ENCODE results near the gene ZBTB47.

DNA sequence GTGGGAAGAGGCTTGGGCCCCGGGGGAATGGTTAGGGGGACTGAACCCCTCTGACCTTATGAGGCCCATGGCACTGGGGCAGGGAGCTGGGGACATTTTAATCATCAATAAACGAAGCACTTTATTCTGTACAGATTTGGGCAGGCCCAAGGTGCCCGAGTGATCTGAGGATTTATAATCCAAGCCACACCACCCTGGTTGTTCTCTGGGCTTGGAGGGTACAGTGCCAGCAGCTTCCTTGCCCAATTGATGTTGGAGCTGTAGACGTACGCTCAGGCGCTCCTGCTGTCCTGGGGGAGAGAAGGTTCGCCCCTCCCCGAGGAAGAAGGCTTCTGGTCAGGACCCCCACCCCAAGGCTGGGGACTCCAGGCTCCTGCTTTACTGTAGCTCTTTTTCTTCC is 12.5 kb downstream of the ZBTB47 start:
- TF ChIP-seq POLR2A (IDR thresholded peaks at IDR 0.05), result no peak
- no peak for TF ChIP-seq CTCF (IDR thresholded peaks at IDR 0.05)

Measured in thyroid gland (tissue), 4 donors.